22Rv1 (cell line): ENCODE results near the gene RABGAP1L.

Experiments used
- CTCF ChIP-seq: fragments of 450-650 bp; IDR thresholded peaks from 2 replicates; pipeline ENCODE4 v1.5.1; 2017; ENCODE audit warnings: mild to moderate bottlenecking
- ZFX ChIP-seq: fragments of 450-650 bp; IDR thresholded peaks from 2 replicates; pipeline ENCODE4 v1.6.1; 2017; ENCODE audit warnings: antibody characterized with exemption, borderline replicate concordance

GRCh38 chr1:174296309-174296708 lies 137.0 kb downstream of the RABGAP1L start:
- TF ChIP-seq CTCF (no peak), ZFX (no peak)
